ENCODE measurements around the gene IDH1. TPM values are rescaled to one million over a fixed set of nuclear protein-coding genes. Genes with fewer than 3 reads are reported as not detected.

The IDH1 gene
- total RNA-seq, 3 donors from 2014 or later, result 9.7 to 10.5 (median 9.9) TPM

GRCh38 chr2:208210688-208211451, 44.0 kb downstream of the IDH1 start:
- peaks cover 2% of the 10 kb centered on the region for H3K4me1 Mint-ChIP-seq (ENCODE audit: low read depth)
- DNase-seq, result no peak
- no peaks in the 10 kb centered on the region for H3K9me3 Mint-ChIP-seq
- H3K4me3 Mint-ChIP-seq, result no peak overlapping the region
- ATAC-seq, result no peak
- no peaks in the 10 kb centered on the region for H3K36me3 Mint-ChIP-seq (ENCODE audit: insufficient read depth)
- no peaks in the 10 kb centered on the region for H3K27me3 Mint-ChIP-seq (ENCODE audit: low read depth)

DNA sequence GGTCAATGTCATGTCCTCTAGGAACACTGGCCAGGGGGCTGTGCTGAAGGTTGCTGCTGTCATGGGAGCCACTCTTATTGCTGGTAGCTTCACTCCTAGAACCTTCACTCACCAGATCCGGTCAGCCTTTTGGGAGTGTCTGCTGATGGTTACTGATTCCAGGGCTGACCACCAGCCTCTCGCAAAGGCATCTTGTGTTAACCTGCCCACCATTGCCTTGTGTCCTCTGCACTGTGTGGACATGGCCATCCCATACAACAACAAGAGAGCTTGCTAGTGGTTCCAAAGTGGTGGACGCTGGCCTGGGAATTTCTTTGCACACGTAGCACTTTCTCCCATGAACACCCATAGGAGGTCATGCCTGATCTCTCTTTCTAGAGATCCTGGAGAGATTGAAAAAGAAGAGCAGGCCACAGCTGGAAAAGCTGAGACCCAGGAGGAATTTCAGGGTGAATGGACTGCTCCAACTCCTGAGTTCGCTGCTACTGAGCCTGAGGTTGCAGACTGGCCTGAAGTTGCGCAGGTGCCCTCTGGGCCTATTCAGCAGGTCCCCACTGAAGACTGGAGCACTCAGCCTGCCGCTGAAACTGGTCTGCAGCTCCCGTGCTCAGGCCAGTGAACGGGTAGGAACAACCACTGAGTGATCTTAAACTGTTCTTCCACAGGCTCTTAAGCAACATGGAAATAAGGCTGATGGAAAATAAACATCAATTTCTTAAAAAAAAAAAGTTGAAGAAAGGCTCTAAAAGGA, 46.4 kb downstream of the IDH1 start:
- DNase-seq, result no peak
- no peaks in the 10 kb centered on the region for H3K36me3 Mint-ChIP-seq (ENCODE audit: insufficient read depth)
- H3K27me3 Mint-ChIP-seq (ENCODE audit: low read depth), result no peaks in the 10 kb centered on the region
- ATAC-seq, result no peak
- no peak overlapping the region for H3K4me3 Mint-ChIP-seq
- H3K4me1 Mint-ChIP-seq (ENCODE audit: low read depth), result peaks cover 2% of the 10 kb centered on the region
- H3K9me3 Mint-ChIP-seq, result no peaks in the 10 kb centered on the region

- no peaks in the 10 kb centered on the region for H3K9me3 Mint-ChIP-seq
- H3K4me1 Mint-ChIP-seq (ENCODE audit: low read depth), result no peaks in the 10 kb centered on the region
- no peaks in the 10 kb centered on the region for H3K27me3 Mint-ChIP-seq (ENCODE audit: low read depth)
- no peak for ATAC-seq
- no peak overlapping the region for H3K4me3 Mint-ChIP-seq
- DNase-seq, result no peak
- no peaks in the 10 kb centered on the region for H3K36me3 Mint-ChIP-seq (ENCODE audit: insufficient read depth)
Measured at GRCh38 chr2:208207769-208208168, 47.1 kb downstream of the IDH1 start.

DNA sequence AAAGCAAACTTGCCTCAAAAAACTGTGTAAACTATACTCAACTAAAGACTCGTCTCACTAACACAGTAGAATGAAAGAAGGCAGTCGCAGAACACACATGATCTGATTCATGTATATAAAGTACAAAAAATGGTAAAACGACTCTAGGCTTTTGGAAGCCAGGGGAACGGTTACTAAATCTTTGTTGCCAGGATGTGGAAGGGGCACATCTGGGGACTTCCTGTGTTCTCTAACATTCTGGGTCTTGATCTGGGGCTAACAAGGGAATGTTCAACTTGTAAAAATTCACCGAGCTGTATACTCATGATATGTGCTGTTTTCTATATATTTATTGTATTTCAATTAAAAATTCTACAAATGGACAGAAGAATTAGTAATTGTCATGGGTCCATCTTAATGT, 50.7 kb downstream of the IDH1 start:
- no peak for DNase-seq
- Mint-ChIP-seq H3K4me3 (no peak overlapping the region), H3K9me3 (no peaks in the 10 kb centered on the region)

GRCh38 chr2:208195531-208195930, 59.3 kb downstream of the IDH1 start:
- no peaks in the 10 kb centered on the region for H3K9me3 Mint-ChIP-seq
- H3K27me3 Mint-ChIP-seq (ENCODE audit: low read depth), result peaks cover 3% of the 10 kb centered on the region
- no peak for DNase-seq
- no peak overlapping the region for H3K4me3 Mint-ChIP-seq
- H3K4me1 Mint-ChIP-seq (ENCODE audit: low read depth), result no peaks in the 10 kb centered on the region
- ATAC-seq, result no peak
- no peaks in the 10 kb centered on the region for H3K36me3 Mint-ChIP-seq (ENCODE audit: insufficient read depth)

More for the DNA sequence above, 50.7 kb downstream of the IDH1 start:
- no peaks in the 10 kb centered on the region for H3K36me3 Mint-ChIP-seq (ENCODE audit: insufficient read depth)
- H3K4me1 Mint-ChIP-seq (ENCODE audit: low read depth), result no peaks in the 10 kb centered on the region
- H3K27me3 Mint-ChIP-seq (ENCODE audit: low read depth), result no peaks in the 10 kb centered on the region
- ATAC-seq, result no peak

DNA sequence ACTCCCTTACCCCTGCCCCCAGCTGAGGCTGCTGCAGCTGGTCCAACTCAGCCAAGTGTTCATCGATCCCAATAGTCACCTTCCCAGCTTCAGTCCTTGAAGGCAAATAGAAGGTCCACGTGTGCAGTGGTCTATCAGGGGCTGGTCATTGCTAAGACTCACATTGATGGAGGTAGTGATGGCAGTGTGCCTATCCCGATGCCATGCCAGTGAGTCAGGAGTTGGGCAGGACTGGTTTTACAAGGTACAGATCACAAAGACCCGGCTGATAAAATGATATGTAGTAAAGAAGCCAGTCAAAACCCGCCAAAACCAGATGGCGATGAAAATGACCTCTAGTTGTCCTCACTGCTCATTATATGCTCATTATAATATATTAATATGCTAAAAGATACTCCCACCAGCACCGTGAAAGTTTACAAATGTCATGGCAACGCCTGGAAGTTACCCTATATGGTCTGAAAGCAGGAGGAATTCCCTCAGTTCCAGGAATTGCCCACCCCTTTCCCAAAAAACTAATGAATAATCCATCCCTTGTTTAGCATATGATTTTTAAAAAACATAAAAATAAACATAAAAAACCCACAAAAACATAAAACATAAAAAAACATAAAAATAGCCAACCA, 62.1 kb downstream of the IDH1 start:
- H3K4me3 Mint-ChIP-seq, result no peak overlapping the region

DNA sequence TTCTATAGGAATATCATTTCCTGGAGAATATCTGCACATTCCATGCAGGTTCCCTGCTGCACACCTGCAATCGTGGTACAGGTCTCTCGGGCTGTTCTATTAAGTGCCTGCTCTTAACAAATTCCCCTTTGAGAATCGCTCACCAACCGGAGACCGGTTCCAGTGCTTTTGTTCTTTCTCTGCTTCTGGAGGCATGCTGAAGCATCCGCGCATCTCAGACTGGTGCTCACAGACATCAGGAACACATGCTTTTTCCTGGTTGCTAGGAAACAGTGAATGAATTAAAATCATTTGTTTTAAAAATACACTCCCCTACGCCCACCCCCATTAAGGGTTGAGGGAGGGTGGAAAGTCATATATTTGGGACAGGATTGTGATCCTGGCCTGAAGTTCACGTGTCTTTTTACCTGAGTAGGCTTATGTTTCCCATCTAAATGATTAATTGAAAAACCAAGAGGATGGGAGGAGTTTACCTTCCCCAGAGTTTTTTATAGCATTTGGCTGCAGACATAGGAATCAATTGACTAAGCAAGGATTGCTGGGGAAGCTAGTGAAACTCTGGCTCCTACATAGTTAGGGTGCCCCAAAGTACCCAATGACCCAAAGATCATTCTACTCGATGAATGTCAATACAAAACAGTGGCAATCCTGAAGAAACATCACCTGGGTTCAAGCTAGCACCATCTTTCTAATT, 64.9 kb downstream of the IDH1 start, which contains the start of gene C2orf80:
TSS of gene C2orf80 (minus strand) at position 221 of the 694 bp plus-strand sequence. CDS start 3,044 bp downstream, outside the sequence.
- no peaks in the 10 kb centered on the region for H3K9me3 Mint-ChIP-seq

More for the DNA sequence above, 62.1 kb downstream of the IDH1 start:
- no peak for ATAC-seq
- DNase-seq, result no peak
- no peaks in the 10 kb centered on the region for H3K9me3 Mint-ChIP-seq
- no peaks in the 10 kb centered on the region for H3K4me1 Mint-ChIP-seq (ENCODE audit: low read depth)
- H3K27me3 Mint-ChIP-seq (ENCODE audit: low read depth), result peaks cover 3% of the 10 kb centered on the region
- no peaks in the 10 kb centered on the region for H3K36me3 Mint-ChIP-seq (ENCODE audit: insufficient read depth)

GRCh38 chr2:208189069-208189809, 65.6 kb downstream of the IDH1 start:
- Mint-ChIP-seq H3K9me3 (no peaks in the 10 kb centered on the region), H3K36me3 (ENCODE audit: insufficient read depth) (no peaks in the 10 kb centered on the region), H3K4me3 (no peak overlapping the region), H3K4me1 (ENCODE audit: low read depth) (no peaks in the 10 kb centered on the region), H3K27me3 (ENCODE audit: low read depth) (peaks cover 6% of the 10 kb centered on the region)
- no peak for ATAC-seq
- no peak for DNase-seq

More for the DNA sequence above, 64.9 kb downstream of the IDH1 start, which contains the start of gene C2orf80:
- Mint-ChIP-seq H3K36me3 (ENCODE audit: insufficient read depth) (no peaks in the 10 kb centered on the region), H3K4me1 (ENCODE audit: low read depth) (no peaks in the 10 kb centered on the region), H3K4me3 (no peak within 1 kb of the TSS), H3K27me3 (ENCODE audit: low read depth) (peaks cover 2% of the 10 kb centered on the region)
- ATAC-seq, result no peak
- DNase-seq, result no peak

GRCh38 chr2:208186893-208187292, 68.0 kb downstream of the IDH1 start:
- no peak for DNase-seq
- Mint-ChIP-seq H3K9me3 (no peaks in the 10 kb centered on the region), H3K27me3 (ENCODE audit: low read depth) (peaks cover 14% of the 10 kb centered on the region), H3K36me3 (ENCODE audit: insufficient read depth) (no peaks in the 10 kb centered on the region), H3K4me3 (no peak overlapping the region), H3K4me1 (ENCODE audit: low read depth) (no peaks in the 10 kb centered on the region)
- ATAC-seq, result no peak

DNA sequence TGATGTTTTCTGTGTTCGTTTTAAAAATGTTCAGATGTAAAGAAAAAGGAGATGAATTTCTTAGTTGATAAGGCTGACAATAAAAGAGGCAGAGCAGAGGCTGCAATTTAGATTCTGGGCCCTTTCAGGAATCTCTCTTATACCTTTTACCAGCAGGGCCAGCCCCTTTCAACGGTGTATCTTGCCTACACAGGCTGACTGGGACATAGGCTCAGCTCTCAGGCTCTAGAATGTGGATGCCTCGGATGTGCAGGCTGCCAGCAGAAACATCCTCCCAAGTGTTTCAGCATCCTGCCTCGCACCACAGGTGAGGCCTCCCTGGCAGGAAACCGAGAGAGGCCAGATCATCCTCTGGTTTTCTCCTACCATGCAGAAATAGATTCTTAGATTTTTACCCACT, 68.4 kb downstream of the IDH1 start:
- no peaks in the 10 kb centered on the region for H3K9me3 Mint-ChIP-seq
- ATAC-seq (no peak), DNase-seq (no peak)
- no peak overlapping the region for H3K4me3 Mint-ChIP-seq
- H3K36me3 Mint-ChIP-seq (ENCODE audit: insufficient read depth), result no peaks in the 10 kb centered on the region
- H3K27me3 Mint-ChIP-seq (ENCODE audit: low read depth), result peaks cover 14% of the 10 kb centered on the region
- H3K4me1 Mint-ChIP-seq (ENCODE audit: low read depth), result no peaks in the 10 kb centered on the region

Other genes starting within 250 kb of the IDH1 start
- gene PLEKHM3, start 229.5 kb downstream of the IDH1 start, total RNA-seq, result 1 to 10 TPM; 5.2 to 6.3 (median 5.4) TPM
- not detected for gene CRYGD, start 130.5 kb downstream of the IDH1 start, total RNA-seq
- not detected for gene CRYGC, start 125.2 kb downstream of the IDH1 start, total RNA-seq
- gene CRYGB, start 108.9 kb downstream of the IDH1 start, total RNA-seq, result not detected
- not detected for gene CRYGA, start 91.5 kb downstream of the IDH1 start, total RNA-seq
- not detected for gene C2orf80, start 65.0 kb downstream of the IDH1 start, total RNA-seq
- 10 to 100 TPM; 13.1 to 14.8 (median 13.6) TPM for gene PIKFYVE, start 11.2 kb upstream of the IDH1 start, total RNA-seq
- gene PTH2R, start 151.7 kb upstream of the IDH1 start, total RNA-seq, result not detected

Data from activated T-cell treated with anti-CD3 and anti-CD28 coated beads, Interleukin-2, amount 50 U/mL, for 4 hours (primary cell).